Measurements from ENCODE around the gene KSR1.

Gene KSR1

DNA sequence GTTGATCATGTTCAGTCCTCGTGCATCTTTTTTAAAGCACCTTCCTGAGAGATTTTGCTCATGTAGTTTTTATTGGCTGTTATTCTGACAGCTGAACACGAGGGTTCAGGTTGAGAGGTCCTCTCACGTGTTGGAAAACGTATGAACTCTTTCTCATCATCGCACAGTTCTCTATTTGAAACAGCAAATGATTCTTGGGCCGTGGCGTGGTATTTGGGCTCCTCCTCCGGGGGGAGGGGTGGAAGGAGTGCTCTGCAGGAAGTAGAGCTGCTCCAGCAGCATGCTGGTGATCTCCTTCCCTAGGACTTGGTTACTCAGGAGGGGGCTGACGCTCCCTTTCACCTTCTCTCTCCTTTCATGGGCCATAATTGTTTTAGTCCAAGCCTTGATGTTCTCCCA, 70.4 kb downstream of the KSR1 start:
- TF ChIP-seq L3MBTL2 (conservative IDR thresholded peaks at IDR 0.05) = no peak
- TF ChIP-seq HDGF (IDR thresholded peaks at IDR 0.05; ENCODE audit: borderline replicate concordance) = no peak
- no peak for TF ChIP-seq SUZ12 (IDR thresholded peaks at IDR 0.05)
- TF ChIP-seq ELF4 (IDR thresholded peaks at IDR 0.05) = no peak
- no peak for TF ChIP-seq FOXA1 (IDR thresholded peaks at IDR 0.05)
- ChIA-PET CTCF (interaction anchor here (0.9 kb wide), 1 partner anchor 11 kb away, joined by 3 read pairs; no protein-coding TSS in a partner anchor), POLR2A (no interaction called here)
- no peak for DNase-seq (ENCODE audit: extremely low spot score)

DNA sequence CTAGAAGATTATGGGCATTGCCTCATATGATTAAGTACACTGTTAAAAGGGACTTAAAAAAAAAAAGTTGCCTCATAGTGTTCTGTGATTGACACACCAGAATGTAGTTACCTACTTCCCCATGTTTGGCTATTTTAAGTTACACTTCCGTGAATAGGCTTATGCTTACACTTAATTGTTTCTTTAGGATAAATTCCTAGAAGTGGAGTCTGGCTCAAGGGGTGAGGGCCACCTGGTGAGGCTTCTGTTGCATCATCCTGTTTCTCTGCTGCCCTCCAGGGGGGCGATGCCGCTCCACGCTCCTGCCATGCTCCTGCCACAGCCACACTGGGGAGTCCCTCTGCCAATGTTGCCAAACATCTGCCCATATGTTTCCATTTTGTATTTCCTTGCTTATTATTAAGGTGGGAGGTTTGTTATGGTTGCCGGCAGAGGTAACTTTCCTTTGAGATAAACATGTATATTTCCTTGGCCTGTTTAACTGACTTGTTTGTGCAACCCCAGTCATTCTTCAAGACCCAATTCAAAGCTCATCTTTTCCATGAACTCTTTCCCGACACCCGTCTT, 73.1 kb downstream of the KSR1 start:
- ChIA-PET CTCF (no interaction called here), POLR2A (no interaction called here)
- peak; percentile 58; the same call in 1 of the 2 replicates for TF ChIP-seq ZNF384 (IDR thresholded peaks at IDR 0.05)
- TF ChIP-seq FOXA1 (IDR thresholded peaks at IDR 0.05) = no peak
- TF ChIP-seq, protein P1, sequence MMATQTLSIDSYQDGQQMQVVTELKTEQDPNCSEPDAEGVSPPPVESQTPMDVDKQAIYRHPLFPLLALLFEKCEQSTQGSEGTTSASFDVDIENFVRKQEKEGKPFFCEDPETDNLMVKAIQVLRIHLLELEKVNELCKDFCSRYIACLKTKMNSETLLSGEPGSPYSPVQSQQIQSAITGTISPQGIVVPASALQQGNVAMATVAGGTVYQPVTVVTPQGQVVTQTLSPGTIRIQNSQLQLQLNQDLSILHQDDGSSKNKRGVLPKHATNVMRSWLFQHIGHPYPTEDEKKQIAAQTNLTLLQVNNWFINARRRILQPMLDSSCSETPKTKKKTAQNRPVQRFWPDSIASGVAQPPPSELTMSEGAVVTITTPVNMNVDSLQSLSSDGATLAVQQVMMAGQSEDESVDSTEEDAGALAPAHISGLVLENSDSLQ (IDR thresholded peaks at IDR 0.05) = peak; percentile 93
- no peak for TF ChIP-seq FOXM1 (IDR thresholded peaks at IDR 0.05; ENCODE audit: borderline replicate concordance)
- no peak for DNase-seq (ENCODE audit: extremely low spot score)

DNA sequence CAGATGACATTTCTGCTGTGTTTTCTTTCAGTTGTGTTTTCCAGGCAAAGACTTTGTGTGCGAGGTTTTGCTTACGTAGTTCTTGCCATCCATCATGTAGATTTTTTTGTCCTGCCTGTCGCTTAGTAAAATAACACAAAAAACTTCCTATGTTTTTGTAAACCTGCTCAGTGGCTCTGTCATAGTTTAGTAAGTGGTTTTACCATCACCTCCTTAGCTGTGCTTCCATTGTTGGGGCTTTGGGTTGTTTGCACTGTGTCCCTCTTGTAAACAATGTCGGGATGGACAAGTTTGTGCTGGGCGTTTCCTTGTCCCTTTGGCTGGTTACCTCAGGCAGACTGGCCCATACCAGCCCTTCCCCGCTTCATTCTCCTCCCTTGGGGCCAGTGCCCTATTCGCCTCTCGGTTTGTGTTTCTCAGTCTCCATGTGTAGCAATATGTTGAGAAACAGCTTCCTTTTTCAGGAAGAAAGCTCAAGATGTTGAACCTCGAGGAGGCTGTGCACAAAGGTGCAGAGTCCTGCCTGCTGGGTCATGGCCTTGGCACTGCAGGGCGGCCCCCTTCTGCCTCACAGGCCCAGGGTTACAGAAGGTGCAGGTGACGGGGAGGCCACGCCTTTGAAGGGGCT, 74.6 kb downstream of the KSR1 start:
- no peak for DNase-seq (ENCODE audit: extremely low spot score)
- TF ChIP-seq LEF1 (IDR thresholded peaks at IDR 0.05; ENCODE audit: borderline replicate concordance) (no peak), ZNF384 (IDR thresholded peaks at IDR 0.05) (no peak), SUZ12 (IDR thresholded peaks at IDR 0.05) (no peak), HDGF (IDR thresholded peaks at IDR 0.05; ENCODE audit: borderline replicate concordance) (no peak), TARDBP (IDR thresholded peaks at IDR 0.05) (no peak), L3MBTL2 (conservative IDR thresholded peaks at IDR 0.05) (no peak), SP1 (IDR thresholded peaks at IDR 0.05) (no peak), ELF4 (IDR thresholded peaks at IDR 0.05) (no peak), CTBP1 (IDR thresholded peaks at IDR 0.05; ENCODE audit: borderline replicate concordance) (no peak), FOXK2 (IDR thresholded peaks at IDR 0.05) (no peak), ARNT (IDR thresholded peaks at IDR 0.05) (no peak), FOXM1 (IDR thresholded peaks at IDR 0.05; ENCODE audit: borderline replicate concordance) (no peak), NFRKB (IDR thresholded peaks at IDR 0.05) (no peak), BHLHE40 (IDR thresholded peaks at IDR 0.05; ENCODE audit: borderline replicate concordance) (no peak), FOXA1 (IDR thresholded peaks at IDR 0.05) (no peak)
- TF ChIP-seq, protein P1 (IDR thresholded peaks at IDR 0.05) = no peak
- POLR2A ChIA-PET = no interaction called here
- CTCF ChIA-PET = interaction anchor here (1.0 kb wide), 1 partner anchor 38 kb away, joined by 3 read pairs; no protein-coding TSS in a partner anchor

DNA sequence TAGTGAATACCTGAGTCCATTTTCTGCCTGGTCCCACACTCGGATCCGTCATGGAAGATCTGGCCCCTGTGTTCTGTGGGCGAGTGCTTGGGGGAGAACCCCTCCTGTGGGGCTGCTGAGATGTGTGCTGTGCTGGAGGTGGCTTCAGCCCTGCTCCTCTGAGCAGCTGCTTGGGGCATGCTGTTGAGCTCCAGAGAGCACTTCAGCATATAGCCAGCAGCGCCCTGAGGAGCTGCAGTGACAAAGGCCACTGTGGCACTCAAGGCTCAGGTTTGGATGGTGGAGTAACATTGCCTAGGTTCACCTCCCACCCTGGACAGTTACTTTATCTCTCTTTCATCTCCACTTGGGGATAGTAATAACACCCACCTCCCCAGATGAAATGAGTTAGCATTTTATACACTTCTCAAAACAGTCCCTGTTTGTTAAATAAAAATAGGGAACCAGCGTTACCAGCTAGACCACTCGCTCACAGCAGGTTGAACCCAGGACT, 75.3 kb downstream of the KSR1 start:
- DNase-seq (ENCODE audit: extremely low spot score) = no peak
- CTCF ChIA-PET = interaction anchor here (1.0 kb wide), 1 partner anchor 38 kb away, joined by 3 read pairs; no protein-coding TSS in a partner anchor
- no peak for TF ChIP-seq FOXM1 (IDR thresholded peaks at IDR 0.05; ENCODE audit: borderline replicate concordance)
- no peak for TF ChIP-seq NFRKB (IDR thresholded peaks at IDR 0.05)
- TF ChIP-seq SUZ12 (IDR thresholded peaks at IDR 0.05) = no peak
- TF ChIP-seq L3MBTL2 (conservative IDR thresholded peaks at IDR 0.05) = no peak
- TF ChIP-seq CTBP1 (IDR thresholded peaks at IDR 0.05; ENCODE audit: borderline replicate concordance) = no peak
- TF ChIP-seq, protein P1 (IDR thresholded peaks at IDR 0.05) = no peak
- no peak for TF ChIP-seq HDGF (IDR thresholded peaks at IDR 0.05; ENCODE audit: borderline replicate concordance)
- TF ChIP-seq BHLHE40 (IDR thresholded peaks at IDR 0.05; ENCODE audit: borderline replicate concordance) = no peak
- no peak for TF ChIP-seq ARNT (IDR thresholded peaks at IDR 0.05)
- no peak for TF ChIP-seq SP1 (IDR thresholded peaks at IDR 0.05)
- TF ChIP-seq FOXA1 (IDR thresholded peaks at IDR 0.05) = no peak
- no peak for TF ChIP-seq ELF4 (IDR thresholded peaks at IDR 0.05)
- no peak for TF ChIP-seq TARDBP (IDR thresholded peaks at IDR 0.05)
- POLR2A ChIA-PET = interaction anchor here (1.3 kb wide), 1 partner anchor 19 kb away, joined by 3 read pairs; no protein-coding TSS in a partner anchor

GRCh38 chr17:27532269-27533263, 76.3 kb downstream of the KSR1 start:
- POLR2A ChIA-PET = interaction anchor here (1.3 kb wide), 1 partner anchor 18 kb away, joined by 3 read pairs; no protein-coding TSS in a partner anchor
- TF ChIP-seq L3MBTL2 (conservative IDR thresholded peaks at IDR 0.05) (no peak), ELF4 (IDR thresholded peaks at IDR 0.05) (no peak), FOXA1 (IDR thresholded peaks at IDR 0.05) (no peak), SUZ12 (IDR thresholded peaks at IDR 0.05) (no peak), FOXM1 (IDR thresholded peaks at IDR 0.05; ENCODE audit: borderline replicate concordance) (no peak), CTBP1 (IDR thresholded peaks at IDR 0.05; ENCODE audit: borderline replicate concordance) (no peak), LEF1 (IDR thresholded peaks at IDR 0.05; ENCODE audit: borderline replicate concordance) (no peak), SP1 (IDR thresholded peaks at IDR 0.05) (no peak), NFRKB (IDR thresholded peaks at IDR 0.05) (no peak), FOXK2 (IDR thresholded peaks at IDR 0.05) (no peak), ARNT (IDR thresholded peaks at IDR 0.05) (no peak), ZNF384 (IDR thresholded peaks at IDR 0.05) (no peak), TARDBP (IDR thresholded peaks at IDR 0.05) (no peak), BHLHE40 (IDR thresholded peaks at IDR 0.05; ENCODE audit: borderline replicate concordance) (no peak), HDGF (IDR thresholded peaks at IDR 0.05; ENCODE audit: borderline replicate concordance) (no peak)
- TF ChIP-seq, protein P1 (IDR thresholded peaks at IDR 0.05) = no peak
- DNase-seq (ENCODE audit: extremely low spot score) = no peak
- CTCF ChIA-PET = no interaction called here
